Loucy (cell line): ENCODE data around the gene RAD51B.

ENCODE experiments used
- EZH2phosphoT487 ChIP-seq: fragments of 200-600 bp; IDR thresholded peaks from 2 replicates; pipeline ENCODE4 v1.6.1; 2018; ENCODE audit warnings: antibody characterized with exemption, mild to moderate bottlenecking, moderate library complexity, borderline replicate concordance
- TF ChIP-seq, protein P1 (sequence below): fragments of 200-600 bp; sonication (generic); conservative IDR thresholded peaks from 2 replicates; pipeline ENCODE4 v1.5.1; 2014; ENCODE audit warnings: mild to moderate bottlenecking, antibody characterized with exemption, low read length

- TF ChIP-seq EZH2phosphoT487, result no peak
- TF ChIP-seq, protein P1, sequence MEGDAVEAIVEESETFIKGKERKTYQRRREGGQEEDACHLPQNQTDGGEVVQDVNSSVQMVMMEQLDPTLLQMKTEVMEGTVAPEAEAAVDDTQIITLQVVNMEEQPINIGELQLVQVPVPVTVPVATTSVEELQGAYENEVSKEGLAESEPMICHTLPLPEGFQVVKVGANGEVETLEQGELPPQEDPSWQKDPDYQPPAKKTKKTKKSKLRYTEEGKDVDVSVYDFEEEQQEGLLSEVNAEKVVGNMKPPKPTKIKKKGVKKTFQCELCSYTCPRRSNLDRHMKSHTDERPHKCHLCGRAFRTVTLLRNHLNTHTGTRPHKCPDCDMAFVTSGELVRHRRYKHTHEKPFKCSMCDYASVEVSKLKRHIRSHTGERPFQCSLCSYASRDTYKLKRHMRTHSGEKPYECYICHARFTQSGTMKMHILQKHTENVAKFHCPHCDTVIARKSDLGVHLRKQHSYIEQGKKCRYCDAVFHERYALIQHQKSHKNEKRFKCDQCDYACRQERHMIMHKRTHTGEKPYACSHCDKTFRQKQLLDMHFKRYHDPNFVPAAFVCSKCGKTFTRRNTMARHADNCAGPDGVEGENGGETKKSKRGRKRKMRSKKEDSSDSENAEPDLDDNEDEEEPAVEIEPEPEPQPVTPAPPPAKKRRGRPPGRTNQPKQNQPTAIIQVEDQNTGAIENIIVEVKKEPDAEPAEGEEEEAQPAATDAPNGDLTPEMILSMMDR, result no peak
Measured at GRCh38 chr14:68713782-68714181, 894.2 kb downstream of the RAD51B start.
